ENCODE data around the gene RYR2.

GRCh38 chr1:237527761-237528160, 485.8 kb downstream of the RYR2 start:
- TF ChIP-seq FOXM1 (IDR thresholded peaks at IDR 0.05; ENCODE audit: borderline replicate concordance): no peak
- no peak for TF ChIP-seq BHLHE40 (IDR thresholded peaks at IDR 0.05; ENCODE audit: borderline replicate concordance)
- TF ChIP-seq, protein P1, sequence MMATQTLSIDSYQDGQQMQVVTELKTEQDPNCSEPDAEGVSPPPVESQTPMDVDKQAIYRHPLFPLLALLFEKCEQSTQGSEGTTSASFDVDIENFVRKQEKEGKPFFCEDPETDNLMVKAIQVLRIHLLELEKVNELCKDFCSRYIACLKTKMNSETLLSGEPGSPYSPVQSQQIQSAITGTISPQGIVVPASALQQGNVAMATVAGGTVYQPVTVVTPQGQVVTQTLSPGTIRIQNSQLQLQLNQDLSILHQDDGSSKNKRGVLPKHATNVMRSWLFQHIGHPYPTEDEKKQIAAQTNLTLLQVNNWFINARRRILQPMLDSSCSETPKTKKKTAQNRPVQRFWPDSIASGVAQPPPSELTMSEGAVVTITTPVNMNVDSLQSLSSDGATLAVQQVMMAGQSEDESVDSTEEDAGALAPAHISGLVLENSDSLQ (IDR thresholded peaks at IDR 0.05): no peak
- TF ChIP-seq CTBP1 (IDR thresholded peaks at IDR 0.05; ENCODE audit: borderline replicate concordance): no peak
- TF ChIP-seq FOXK2 (IDR thresholded peaks at IDR 0.05): no peak
- TF ChIP-seq SP1 (IDR thresholded peaks at IDR 0.05): no peak
- TF ChIP-seq ZNF384 (IDR thresholded peaks at IDR 0.05): no peak
- TF ChIP-seq TARDBP (IDR thresholded peaks at IDR 0.05): no peak
- no peak for TF ChIP-seq FOXA1 (IDR thresholded peaks at IDR 0.05)
- no peak for TF ChIP-seq SUZ12 (IDR thresholded peaks at IDR 0.05)
- TF ChIP-seq LEF1 (IDR thresholded peaks at IDR 0.05; ENCODE audit: borderline replicate concordance): no peak
- TF ChIP-seq ELF4 (IDR thresholded peaks at IDR 0.05): no peak

Data from HEK293T (cell line).